ENCODE data around the gene SERPINI1. TPM values are rescaled to one million over a fixed set of nuclear protein-coding genes. Genes with fewer than 3 reads are reported as not detected.

The SERPINI1 gene
- total and polyA plus RNA-seq, 9 of the 15 experiments (the other 6 are each of a cell fraction or from before 2014, with no cell fraction given): 1.6 to 9.9 (median 3.5) TPM

- H3K4me2 ChIP-seq (ENCODE audit: insufficient read depth, low read length): no peak overlapping the region
- no peak overlapping the region for H3K27ac ChIP-seq (ENCODE audit: extremely low read depth, low read depth, low read length)
- H4K20me1 ChIP-seq (replicated peaks; ENCODE audit: control insufficient read depth, insufficient read depth, low read length): no peaks in the 10 kb centered on the region
- intact Hi-C loops (cut with micrococcal nuclease) (no loop called here), in situ Hi-C loops (cut with MboI) (no loop called here)
- whole genome bisulfite sequencing (ENCODE audit: insufficient coverage, low coverage, missing lambda C conversion rate): 0% methylated on average over 1 of the region's 1 CpG
- no TSS peak for BruUV-seq (replicated peaks)
- CTCF ChIA-PET (ENCODE audit: low intra/inter-chr PET ratio): interaction anchor here (0.7 kb wide), 1 partner anchor 34 kb away, joined by 4 read pairs; no protein-coding TSS in a partner anchor
- no peaks in the 10 kb centered on the region for H3K36me3 ChIP-seq (ENCODE audit: control insufficient read depth, insufficient read depth, low read length)
- ATAC-seq (no peak), FAIRE-seq (no peak), DNase-seq (ENCODE audit: extremely low read depth in 1 of 4, low spot score in 3 of 4) (no peak)
- no peak overlapping the region for H3K9ac ChIP-seq (ENCODE audit: insufficient read depth in 1 of 2, low read depth in 2 of 2, low read length in 2 of 2)
- POLR2A ChIA-PET: no interaction called here
- peaks cover 0 to 6% of the 10 kb centered on the region in 2 experiments; a peak in 1 of 5 replicates for H3K27me3 ChIP-seq (ENCODE audit: control insufficient read depth in 2 of 2, insufficient read depth in 2 of 2, low read length in 2 of 2)
- no peaks in the 10 kb centered on the region for H3K79me2 ChIP-seq (ENCODE audit: control insufficient read depth, insufficient read depth, low read length)
- no peaks in the 10 kb centered on the region for H3K9me3 ChIP-seq (replicated peaks; ENCODE audit: control insufficient read depth, insufficient read depth, low read depth, low read length)
- no peaks in the 10 kb centered on the region for H3K4me1 ChIP-seq (replicated peaks in 1 of 2; ENCODE audit: control insufficient read depth in 2 of 2, insufficient read depth in 2 of 2, low read length in 2 of 2)
- no peak for TF ChIP-seq ZNF217 (CRISPR knock-in tag; IDR thresholded peaks at IDR 0.05)
- TF ChIP-seq, protein P1, sequence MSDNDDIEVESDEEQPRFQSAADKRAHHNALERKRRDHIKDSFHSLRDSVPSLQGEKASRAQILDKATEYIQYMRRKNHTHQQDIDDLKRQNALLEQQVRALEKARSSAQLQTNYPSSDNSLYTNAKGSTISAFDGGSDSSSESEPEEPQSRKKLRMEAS (CRISPR knock-in tag; IDR thresholded peaks at IDR 0.05): no peak
- no peak for TF ChIP-seq ZNF644 (tag; IDR thresholded peaks at IDR 0.05; ENCODE audit: low read depth)
- no peak for TF ChIP-seq NCOA2 (IDR thresholded peaks at IDR 0.05; ENCODE audit: partially characterized antibody in 2 of 2)
- no peak for TF ChIP-seq KDM1A (IDR thresholded peaks at IDR 0.05)
- TF ChIP-seq ZNF551 (CRISPR knock-in tag; IDR thresholded peaks at IDR 0.05): no peak
- TF ChIP-seq ZNF445 (CRISPR knock-in tag; IDR thresholded peaks at IDR 0.05; ENCODE audit: low read depth): no peak
- H3K4me3 ChIP-seq: no peak overlapping the region
- no peaks in the 10 kb centered on the region for H3K9me1 ChIP-seq (ENCODE audit: control insufficient read depth, insufficient read depth, low read length)
- no peak overlapping the region for H2AFZ ChIP-seq (ENCODE audit: low read depth, low read length)
Observed at GRCh38 chr3:167867981-167868380, 132.5 kb downstream of the SERPINI1 start.

DNA sequence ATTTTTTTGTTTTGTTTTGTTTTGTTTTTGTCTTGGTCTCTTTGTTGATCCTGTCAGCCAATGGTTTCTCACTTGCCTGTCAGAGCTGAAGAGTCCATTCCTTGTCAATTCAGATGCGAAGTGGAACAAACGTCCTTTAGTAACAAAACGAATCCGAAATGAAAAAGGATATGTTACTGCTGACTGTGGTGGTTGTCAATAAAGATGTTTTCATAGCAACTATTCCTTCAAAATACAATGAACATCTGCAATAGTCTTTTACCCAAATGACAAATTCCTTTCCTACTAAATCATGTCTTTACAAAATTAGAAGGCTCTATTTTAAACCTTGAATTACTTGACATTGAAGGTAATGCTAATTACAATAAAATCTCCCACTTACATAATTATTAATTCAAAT, 134.7 kb downstream of the SERPINI1 start:
- intact Hi-C loops (cut with micrococcal nuclease) (no loop called here), in situ Hi-C loops (cut with MboI) (no loop called here)
- Histone ChIP-seq H3K4me2 (ENCODE audit: insufficient read depth, low read length) (no peak overlapping the region), H3K36me3 (ENCODE audit: control insufficient read depth, insufficient read depth, low read length) (no peaks in the 10 kb centered on the region), H3K9ac (ENCODE audit: insufficient read depth in 1 of 2, low read depth in 2 of 2, low read length in 2 of 2) (no peak overlapping the region), H2AFZ (ENCODE audit: low read depth, low read length) (no peak overlapping the region), H3K4me1 (replicated peaks in 1 of 2; ENCODE audit: control insufficient read depth in 2 of 2, insufficient read depth in 2 of 2, low read length in 2 of 2) (no peaks in the 10 kb centered on the region), H3K4me3 (no peak overlapping the region), H3K9me1 (ENCODE audit: control insufficient read depth, insufficient read depth, low read length) (no peaks in the 10 kb centered on the region), H3K9me3 (replicated peaks; ENCODE audit: control insufficient read depth, insufficient read depth, low read depth, low read length) (no peaks in the 10 kb centered on the region), H4K20me1 (replicated peaks; ENCODE audit: control insufficient read depth, insufficient read depth, low read length) (no peaks in the 10 kb centered on the region), H3K79me2 (ENCODE audit: control insufficient read depth, insufficient read depth, low read length) (no peaks in the 10 kb centered on the region), H3K27me3 (ENCODE audit: control insufficient read depth in 2 of 2, insufficient read depth in 2 of 2, low read length in 2 of 2) (no peaks in the 10 kb centered on the region), H3K27ac (ENCODE audit: extremely low read depth, low read depth, low read length) (no peak overlapping the region)
- POLR2A ChIA-PET: no interaction called here
- FAIRE-seq: no peak
- no TSS peak for BruUV-seq (replicated peaks)
- TF ChIP-seq ESRRA (IDR thresholded peaks at IDR 0.05; ENCODE audit: borderline replicate concordance, low read depth): no peak
- WGBS (ENCODE audit: insufficient coverage, low coverage, missing lambda C conversion rate): 4% methylated on average over 4 of the region's 4 CpGs
- no peak for DNase-seq (ENCODE audit: extremely low read depth in 1 of 4, low spot score in 3 of 4)
- CTCF ChIA-PET (ENCODE audit: low intra/inter-chr PET ratio): no interaction called here
- no peak for ATAC-seq

All from K562 (cell line).